Vagina (tissue), 2 donors: ENCODE measurements around the gene DDC.

Source experiments
- CTCF ChIP-seq, 3 experiments: fragments of 450-650 bp in 2 of 3; fragments of 200-600 bp in 1 of 3; sonication (generic) in 1 of 3; IDR thresholded peaks; one replicate each; pipeline ENCODE4 v1.5.1; 2017 to 2019; ENCODE audit warnings: antibody characterized with exemption in 3 of 3, mild to moderate bottlenecking in 2 of 3, moderate library complexity in 2 of 3
- POLR2A ChIP-seq, 2 donors: fragments of 450-650 bp; IDR thresholded peaks; one replicate each; pipeline ENCODE4 v1.6.1; 2017; ENCODE audit warnings: antibody characterized with exemption in 2 of 2, mild to moderate bottlenecking in 2 of 2, moderate library complexity in 2 of 2

- TF ChIP-seq CTCF (IDR thresholded peaks at IDR 0.05) (no peak), POLR2A (IDR thresholded peaks at IDR 0.05) (no peak)
Observed at GRCh38 chr7:50557099-50557498, 8.1 kb downstream of the DDC start.
